ENCODE measurements around the gene RRP12.

- TF ChIP-seq EZH2phosphoT487 (IDR thresholded peaks at IDR 0.05; ENCODE audit: borderline replicate concordance, low read length) (no peak), CTCF (conservative IDR thresholded peaks at IDR 0.05; ENCODE audit: low read depth, low read length) (no peak), EZH2 (IDR thresholded peaks at IDR 0.05; ENCODE audit: low read length, unreplicated experiment) (no peak)
These were observed 38.1 kb downstream of the RRP12 start for GRCh38 chr10:97363071-97363470.

Data from PC-3 (cell line).